OCI-LY1 (cell line): ENCODE results near the gene MAP3K4.

Source experiments
- H2AFZ ChIP-seq: fragments of 200-600 bp; sonication (generic), shearing (Covaris generic); 2 replicates; pipeline ENCODE4 v1.6.0; 2014; ENCODE audit warnings: antibody characterized with exemption, mild to moderate bottlenecking, low read length
- H3F3A ChIP-seq: fragments of 200-600 bp; sonication (generic), shearing (Covaris generic); 2 replicates; pipeline ENCODE4 v1.6.0; 2014; ENCODE audit warnings: mild to moderate bottlenecking, antibody characterized with exemption, low read length, moderate library complexity; ENCODE audit not compliant: insufficient read depth
- H3K27ac ChIP-seq: fragments of 200-600 bp; sonication (generic); 2 replicates; pipeline ENCODE4 v1.5.1; 2014; ENCODE audit warnings: low read length, mixed run types, mild to moderate bottlenecking, low read depth; ENCODE audit not compliant: poor library complexity, severe bottlenecking
- H3K27me3 ChIP-seq: fragments of 200-600 bp; sonication (generic); 2 replicates; pipeline ENCODE4 v1.6.0; 2014; ENCODE audit warnings: antibody characterized with exemption, mild to moderate bottlenecking, low read length, moderate library complexity; ENCODE audit not compliant: insufficient read depth
- H3K36me3 ChIP-seq: fragments of 200-600 bp; sonication (generic); 2 replicates; pipeline ENCODE4 v1.6.1; 2014; ENCODE audit warnings: mild to moderate bottlenecking, antibody characterized with exemption, low read length, moderate library complexity, mixed read lengths; ENCODE audit not compliant: insufficient read depth
- H3K4me1 ChIP-seq: fragments of 200-600 bp; sonication (generic); 2 replicates; pipeline ENCODE4 v1.5.1; 2014; ENCODE audit warnings: mild to moderate bottlenecking, low read length, moderate library complexity; ENCODE audit not compliant: insufficient read depth, severe bottlenecking
- H3K4me2 ChIP-seq: fragments of 200-600 bp; sonication (generic), shearing (Covaris generic); 2 replicates; pipeline ENCODE4 v1.6.1; 2014; ENCODE audit warnings: low read length
- H3K4me3 ChIP-seq: fragments of 200-600 bp; sonication (generic); 2 replicates; pipeline ENCODE4 v1.5.1; 2014; ENCODE audit warnings: low read length, low read depth, mild to moderate bottlenecking, mixed read lengths; ENCODE audit not compliant: poor library complexity, severe bottlenecking
- H3K79me2 ChIP-seq: fragments of 200-600 bp; shearing (Covaris generic); 2 replicates; pipeline ENCODE4 v1.6.1; 2016; ENCODE audit warnings: mixed run types, low read length, mixed read lengths; ENCODE audit not compliant: insufficient read depth
- H3K9ac ChIP-seq: fragments of 200-600 bp; sonication (generic), shearing (Covaris generic); 2 replicates; pipeline ENCODE4 v1.6.1; 2014; ENCODE audit warnings: mild to moderate bottlenecking, low read length, mixed read lengths
- H3K9me2 ChIP-seq: fragments of 200-600 bp; sonication (generic), shearing (Covaris generic); 2 replicates; pipeline ENCODE4 v1.6.1; 2014; ENCODE audit warnings: low read depth, mild to moderate bottlenecking, low read length, mixed read lengths
- H3K9me3 ChIP-seq: fragments of 200-600 bp; shearing (Covaris generic); 2 replicates; pipeline ENCODE4 v1.6.1; 2014; ENCODE audit warnings: low read length, mixed read lengths
- H4K20me1 ChIP-seq: fragments of 200-600 bp; sonication (generic), shearing (Covaris generic); 2 replicates; pipeline ENCODE4 v1.6.0; 2016; ENCODE audit warnings: mild to moderate bottlenecking, low read length; ENCODE audit not compliant: insufficient read depth
- CTCF ChIP-seq: fragments of 200-600 bp; sonication (generic), shearing (Covaris generic); IDR thresholded peaks from 2 replicates; pipeline ENCODE4 v1.5.1; 2017; ENCODE audit warnings: mild to moderate bottlenecking, antibody characterized with exemption, low read length, moderate library complexity, mixed read lengths
- EZH2 ChIP-seq: fragments of 200-600 bp; sonication (generic), shearing (Covaris generic); IDR thresholded peaks from 2 replicates; pipeline ENCODE4 v1.8.0; 2017; ENCODE audit warnings: borderline replicate concordance, mixed run types, mild to moderate bottlenecking, antibody characterized with exemption, low read length, moderate library complexity, mixed read lengths

MAP3K4 gene

GRCh38 chr6:161001421-161001820, 9.9 kb downstream of the MAP3K4 start:
- Histone ChIP-seq H3K9ac (no peak overlapping the region), H2AFZ (no peak overlapping the region), H3K9me2 (no peaks in the 10 kb centered on the region), H3F3A (no peaks in the 10 kb centered on the region; the same call in 1 of the 2 replicates), H3K4me3 (no peak overlapping the region), H4K20me1 (no peaks in the 10 kb centered on the region), H3K27ac (no peak overlapping the region), H3K4me1 (peaks cover 10% of the 10 kb centered on the region), H3K79me2 (peaks cover 4% of the 10 kb centered on the region; the same call in 1 of the 2 replicates), H3K9me3 (no peaks in the 10 kb centered on the region), H3K4me2 (peak overlapping the region; percentile 7; the same call in 1 of the 2 replicates), H3K36me3 (no peaks in the 10 kb centered on the region), H3K27me3 (no peaks in the 10 kb centered on the region)
- TF ChIP-seq EZH2 (no peak), CTCF (no peak)

GRCh38 chr6:161003336-161003735, 11.8 kb downstream of the MAP3K4 start:
- Histone ChIP-seq H3K36me3 (no peaks in the 10 kb centered on the region), H3K4me1 (peaks cover 10% of the 10 kb centered on the region), H3K27ac (no peak overlapping the region), H3K27me3 (no peaks in the 10 kb centered on the region), H3K4me2 (no peak overlapping the region), H2AFZ (no peak overlapping the region), H3K4me3 (no peak overlapping the region), H3K9me2 (no peaks in the 10 kb centered on the region), H3F3A (no peaks in the 10 kb centered on the region; the same call in 1 of the 2 replicates), H3K79me2 (no peaks in the 10 kb centered on the region), H3K9ac (no peak overlapping the region), H4K20me1 (no peaks in the 10 kb centered on the region), H3K9me3 (no peaks in the 10 kb centered on the region)
- no peak for TF ChIP-seq EZH2
- TF ChIP-seq CTCF = no peak

- Histone ChIP-seq H3K9me2 (no peaks in the 10 kb centered on the region), H3K4me1 (no peaks in the 10 kb centered on the region), H3K27me3 (no peaks in the 10 kb centered on the region), H4K20me1 (no peaks in the 10 kb centered on the region), H3F3A (no peaks in the 10 kb centered on the region), H3K4me3 (no peak overlapping the region), H3K27ac (no peak overlapping the region), H3K36me3 (no peaks in the 10 kb centered on the region), H2AFZ (no peak overlapping the region), H3K4me2 (no peak overlapping the region), H3K9ac (no peak overlapping the region), H3K79me2 (no peaks in the 10 kb centered on the region; the same call in 1 of the 2 replicates), H3K9me3 (no peaks in the 10 kb centered on the region)
- TF ChIP-seq CTCF = no peak
- TF ChIP-seq EZH2 = no peak
Observed at GRCh38 chr6:161008245-161008644, 16.7 kb downstream of the MAP3K4 start.
